A549 (cell line): ENCODE data around the gene MED13L.
A peak's percentile ranks its signal among the peaks of the same experiment; 100 is the strongest.

ENCODE experiments used
- CEBPB ChIP-seq, 2 experiments: fragments of >200 bp in 1 of 2; sonication (Bioruptor Twin) in 1 of 2; formaldehyde crosslinking in 1 of 2; IDR thresholded peaks; 2 replicates each; pipeline ENCODE4 v1.6.1; 2012 to 2016
- EP300 ChIP-seq, 2 experiments: fragments of >200 bp; sonication (Bioruptor Twin); formaldehyde crosslinking; IDR thresholded peaks; 2 replicates in 1 of 2; 3 replicates in 1 of 2; pipeline ENCODE4 v1.6.1; 2016 to 2017
- KDM1A ChIP-seq: fragments of 200-600 bp; sonication (generic); IDR thresholded peaks from 2 replicates; pipeline ENCODE4 v1.6.1; 2016; ENCODE audit warnings: low read depth, mild to moderate bottlenecking
- POLR2A ChIP-seq: IDR thresholded peaks from 2 replicates; pipeline ENCODE4 v1.6.1; 2012; ENCODE audit warnings: mild to moderate bottlenecking, low read length
- RFX5 ChIP-seq: fragments of 450-650 bp; IDR thresholded peaks from 2 replicates; pipeline ENCODE4 v1.7.1; 2014; ENCODE audit warnings: antibody characterized with exemption, mild to moderate bottlenecking, moderate library complexity
- TF ChIP-seq, protein P1 (sequence below): fragments of >200 bp; sonication (Bioruptor Twin); formaldehyde crosslinking; IDR thresholded peaks from 3 replicates; pipeline ENCODE4 v1.5.1; 2016
- TF ChIP-seq, protein P2 (sequence below): fragments of >200 bp; sonication (Bioruptor Twin); formaldehyde crosslinking; IDR thresholded peaks from 3 replicates; pipeline ENCODE4 v1.6.1; 2016

DNA sequence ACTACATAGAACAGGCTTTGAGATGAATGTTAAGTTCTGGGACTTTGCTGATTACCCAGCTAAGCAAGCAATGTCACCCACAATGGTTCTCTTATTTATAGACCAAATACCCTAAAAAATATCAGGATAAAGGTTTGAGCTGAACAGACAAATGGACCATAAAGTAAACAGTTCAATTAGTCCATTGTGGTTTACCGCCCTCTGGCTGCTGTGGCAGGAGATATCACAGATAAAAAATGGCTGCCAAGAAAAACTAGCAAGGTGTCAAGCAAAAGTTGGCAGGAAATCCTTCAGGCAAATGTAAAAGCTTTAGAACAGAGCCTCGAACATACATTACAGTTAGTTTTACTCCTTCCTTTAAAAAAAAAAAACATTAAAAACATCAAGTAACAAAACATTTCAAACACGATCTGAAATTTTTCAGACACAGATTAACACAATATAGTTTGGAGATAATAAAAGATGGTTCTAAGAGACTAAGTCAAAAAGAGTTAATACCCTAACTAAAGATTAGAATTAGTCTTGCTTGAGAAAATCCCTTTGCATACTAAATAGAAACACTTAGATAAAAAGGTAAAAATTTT lies 41.3 kb downstream of the MED13L start:
- TF ChIP-seq RFX5 (no peak), EP300 (IDR thresholded peaks at IDR 0.05) (no peak), CEBPB (IDR thresholded peaks at IDR 0.05) (no peak), KDM1A (no peak), POLR2A (no peak)
- TF ChIP-seq, protein P1, sequence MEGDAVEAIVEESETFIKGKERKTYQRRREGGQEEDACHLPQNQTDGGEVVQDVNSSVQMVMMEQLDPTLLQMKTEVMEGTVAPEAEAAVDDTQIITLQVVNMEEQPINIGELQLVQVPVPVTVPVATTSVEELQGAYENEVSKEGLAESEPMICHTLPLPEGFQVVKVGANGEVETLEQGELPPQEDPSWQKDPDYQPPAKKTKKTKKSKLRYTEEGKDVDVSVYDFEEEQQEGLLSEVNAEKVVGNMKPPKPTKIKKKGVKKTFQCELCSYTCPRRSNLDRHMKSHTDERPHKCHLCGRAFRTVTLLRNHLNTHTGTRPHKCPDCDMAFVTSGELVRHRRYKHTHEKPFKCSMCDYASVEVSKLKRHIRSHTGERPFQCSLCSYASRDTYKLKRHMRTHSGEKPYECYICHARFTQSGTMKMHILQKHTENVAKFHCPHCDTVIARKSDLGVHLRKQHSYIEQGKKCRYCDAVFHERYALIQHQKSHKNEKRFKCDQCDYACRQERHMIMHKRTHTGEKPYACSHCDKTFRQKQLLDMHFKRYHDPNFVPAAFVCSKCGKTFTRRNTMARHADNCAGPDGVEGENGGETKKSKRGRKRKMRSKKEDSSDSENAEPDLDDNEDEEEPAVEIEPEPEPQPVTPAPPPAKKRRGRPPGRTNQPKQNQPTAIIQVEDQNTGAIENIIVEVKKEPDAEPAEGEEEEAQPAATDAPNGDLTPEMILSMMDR, result peak; percentile 91
- TF ChIP-seq, protein P2, sequence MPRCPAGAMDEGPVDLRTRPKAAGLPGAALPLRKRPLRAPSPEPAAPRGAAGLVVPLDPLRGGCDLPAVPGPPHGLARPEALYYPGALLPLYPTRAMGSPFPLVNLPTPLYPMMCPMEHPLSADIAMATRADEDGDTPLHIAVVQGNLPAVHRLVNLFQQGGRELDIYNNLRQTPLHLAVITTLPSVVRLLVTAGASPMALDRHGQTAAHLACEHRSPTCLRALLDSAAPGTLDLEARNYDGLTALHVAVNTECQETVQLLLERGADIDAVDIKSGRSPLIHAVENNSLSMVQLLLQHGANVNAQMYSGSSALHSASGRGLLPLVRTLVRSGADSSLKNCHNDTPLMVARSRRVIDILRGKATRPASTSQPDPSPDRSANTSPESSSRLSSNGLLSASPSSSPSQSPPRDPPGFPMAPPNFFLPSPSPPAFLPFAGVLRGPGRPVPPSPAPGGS, result no peak
